Erythroblast (primary cell): ENCODE data around the gene CCL28.

Experiments used
- GATA1 ChIP-seq: IDR thresholded peaks from 2 replicates; pipeline ENCODE4 v1.6.1; 2011; ENCODE audit warnings: low read depth, mild to moderate bottlenecking, control low read depth, low read length, moderate library complexity
- POLR2A ChIP-seq: IDR thresholded peaks from 2 replicates; pipeline ENCODE4 v1.6.1; 2011; ENCODE audit warnings: mild to moderate bottlenecking, low read length

- no peak for TF ChIP-seq POLR2A
- TF ChIP-seq GATA1: no peak
These were observed 44.1 kb downstream of the CCL28 start for GRCh38 chr5:43367909-43368669.
